Endothelial cell of umbilical vein (primary cell): Measurements from ENCODE around the gene ZFP42. TPM values are rescaled to one million over a fixed set of nuclear protein-coding genes. Genes with fewer than 3 reads are reported as not detected.

Source experiments
- BruUV-seq: library from RNA; stranded (reverse); fragments of 400-500 nt; replicated peaks from 2 replicates; lab custom pipeline; 2021; lab: Mats Ljungman, UMichigan
- CTCF ChIA-PET: fragments of 300-600, 350-600 bp; sonication (Branson Sonifier 250); formaldehyde crosslinking; loops from one replicate; lab custom pipeline; 2021; ENCODE audit warnings: antibody characterized with exemption, inconsistent platforms; lab: Charles Lee
- POLR2A ChIA-PET: fragments of 300-600, 350-600 bp; sonication (Branson Sonifier 250); formaldehyde crosslinking; loops from one replicate; lab custom pipeline; 2021; ENCODE audit warnings: antibody characterized with exemption, inconsistent platforms; lab: Charles Lee
- DNase-seq: peaks from one replicate; pipeline ENCODE4 v3.0.0-alpha.2; 2011; ENCODE audit warnings: low read depth, low spot score
- FAIRE-seq: peaks from 2 replicates; lab custom pipeline; 2011; peaks lifted over from hg19 to GRCh38; lab: Jason Lieb, UNC
- H2AFZ ChIP-seq: 2 replicates; pipeline ENCODE4 v1.6.0; 2012; ENCODE audit warnings: low read depth, low read length, control low read depth, inconsistent platforms
- H3K27ac ChIP-seq: 2 replicates; pipeline ENCODE4 v1.5.1; 2011; ENCODE audit warnings: low read depth, mild to moderate bottlenecking, control low read depth, low read length, moderate library complexity; ENCODE audit not compliant: insufficient read depth
- H3K27me3 ChIP-seq, 2 experiments: 2 replicates each; pipeline versions ENCODE4 v1.6.0 to v1.6.1; 2011; ENCODE audit warnings: low read length in 2 of 2, mixed read lengths in 1 of 2; ENCODE audit not compliant: control insufficient read depth in 2 of 2, insufficient read depth in 2 of 2
- H3K36me3 ChIP-seq, 2 experiments: 2 replicates in 1 of 2; 3 replicates in 1 of 2; pipeline ENCODE4 v1.5.1; 2011; ENCODE audit warnings: low read length in 2 of 2, mild to moderate bottlenecking in 1 of 2, moderate library complexity in 1 of 2; ENCODE audit not compliant: control insufficient read depth in 2 of 2, insufficient read depth in 2 of 2; ENCODE audit errors: extremely low read depth in 1 of 2
- H3K4me1 ChIP-seq: 3 replicates; pipeline ENCODE4 v1.5.1; 2011; ENCODE audit warnings: mild to moderate bottlenecking, low read length; ENCODE audit not compliant: control insufficient read depth, insufficient read depth; ENCODE audit errors: extremely low read depth
- H3K4me2 ChIP-seq: 2 replicates; pipeline ENCODE4 v1.6.1; 2011; ENCODE audit warnings: low read length, control low read depth, mixed read lengths; ENCODE audit not compliant: insufficient read depth
- H3K4me3 ChIP-seq, 3 experiments: fragments of 200-600 bp in 1 of 3; sonication (generic), shearing (Covaris generic) in 1 of 3; replicated peaks in 1 of 3; 2 replicates each; pipeline ENCODE4 v1.5.1; 2011 to 2016; ENCODE audit warnings: control low read depth in 3 of 3, low read length in 3 of 3, mild to moderate bottlenecking in 2 of 3, inconsistent platforms in 1 of 3, low read depth in 1 of 3, moderate library complexity in 1 of 3; ENCODE audit not compliant: insufficient read depth in 1 of 3
- H3K79me2 ChIP-seq: 2 replicates; pipeline ENCODE4 v1.6.0; 2012; ENCODE audit warnings: low read length, inconsistent platforms; ENCODE audit not compliant: control insufficient read depth, insufficient read depth
- H3K9ac ChIP-seq: replicated peaks from 2 replicates; pipeline ENCODE3; 2011; ENCODE audit warnings: low read length, control low read depth; ENCODE audit not compliant: insufficient read depth; ENCODE audit errors: extremely low read depth
- H3K9me1 ChIP-seq: replicated peaks from 3 replicates; pipeline ENCODE4 v1.6.0; 2011; ENCODE audit warnings: mild to moderate bottlenecking, low read length; ENCODE audit not compliant: control insufficient read depth, insufficient read depth; ENCODE audit errors: extremely low read depth
- H3K9me3 ChIP-seq: replicated peaks from 2 replicates; pipeline ENCODE4 v1.5.1; 2012; ENCODE audit warnings: low read length, inconsistent platforms; ENCODE audit not compliant: control insufficient read depth, insufficient read depth
- H4K20me1 ChIP-seq: replicated peaks from 2 replicates; pipeline ENCODE3; 2011; ENCODE audit warnings: mild to moderate bottlenecking, low read length; ENCODE audit not compliant: control insufficient read depth, insufficient read depth; ENCODE audit errors: extremely low read depth
- EZH2 ChIP-seq: IDR thresholded peaks from 2 replicates; pipeline ENCODE4 v1.6.1; 2012; ENCODE audit warnings: borderline replicate concordance, low read depth, mild to moderate bottlenecking, moderate library complexity, low read length, inconsistent platforms; ENCODE audit not compliant: severe bottlenecking
- FOS ChIP-seq: IDR thresholded peaks from 2 replicates; pipeline ENCODE4 v1.6.1; 2011; ENCODE audit warnings: mild to moderate bottlenecking, low read length, moderate library complexity, borderline replicate concordance; ENCODE audit not compliant: insufficient read depth
- GATA2 ChIP-seq: IDR thresholded peaks from 2 replicates; pipeline ENCODE4 v1.7.0; 2011; ENCODE audit warnings: low read depth, mild to moderate bottlenecking, moderate library complexity, mixed read lengths, low read length; ENCODE audit not compliant: insufficient read length, insufficient read depth
- JUN ChIP-seq: IDR thresholded peaks from 2 replicates; pipeline ENCODE4 v1.6.1; 2011; ENCODE audit warnings: borderline replicate concordance, low read depth; ENCODE audit not compliant: insufficient read length, insufficient read depth
- MYC ChIP-seq: IDR thresholded peaks from one replicate; pipeline ENCODE4 v1.6.1; 2011; ENCODE audit warnings: mild to moderate bottlenecking, low read depth, low read length
- POLR2A ChIP-seq: IDR thresholded peaks from 2 replicates; pipeline ENCODE4 v1.6.1; 2012; ENCODE audit warnings: low read depth, mild to moderate bottlenecking, control low read depth, low read length
- POLR2AphosphoS5 ChIP-seq: IDR thresholded peaks from 2 replicates; pipeline ENCODE4 v1.6.1; 2012; ENCODE audit warnings: low read depth, mild to moderate bottlenecking, control low read depth, low read length, moderate library complexity; ENCODE audit not compliant: insufficient read depth
- dilution Hi-C: fragments of 300-500 bp; cut with MboI; formaldehyde crosslinking; loops from one replicate; pipeline ENCODE4 v1.15.0; 2019; ENCODE audit warnings: low sequenced_read_pairs; ENCODE audit not compliant: extremely low pct_ligation_motif_present
- intact Hi-C: fragments of 100-400 bp; cut with micrococcal nuclease; formaldehyde crosslinking; loops from one replicate; pipeline ENCODE4 v1.10.0; 2022
- polyA plus RNA-seq, 4 experiments: library from polyadenylated mRNA; depleted of rRNA in 3 of 4; stranded (reverse) in 3 of 4; unstranded in 1 of 4; fragments of >200 nt; gene quantifications; 2 replicates each; pipeline versions ENCODE4 v1.2.1 to v1.2.3, GENCODE V29; 2011 to 2012; ENCODE audit warnings: missing spikeins in 1 of 4
- total RNA-seq: library from RNA; stranded (reverse); gene quantifications from 2 replicates; pipeline ENCODE4 v1.2.3, GENCODE V29; 2021
- TF ChIP-seq, protein P1 (sequence below): IDR thresholded peaks from 2 replicates; pipeline ENCODE4 v1.6.1; 2011; ENCODE audit not compliant: insufficient read depth, insufficient read length
- TF ChIP-seq, protein P2 (sequence below), 2 donors: IDR thresholded peaks; 1 replicate in 1 of 2; 2 replicates in 1 of 2; pipeline ENCODE4 v1.5.1; 2011; ENCODE audit warnings: low read length in 2 of 2, mild to moderate bottlenecking in 2 of 2, moderate library complexity in 2 of 2, control low read depth in 1 of 2, inconsistent platforms in 1 of 2, low read depth in 1 of 2; ENCODE audit not compliant: insufficient read depth in 1 of 2; ENCODE audit errors: extremely low read depth in 1 of 2

ZFP42 gene
- total and polyA plus RNA-seq, 2 donors (not counting 3 experiments of a cell fraction or from before 2014, with no cell fraction given): 0.04 TPM; not detected in 1

DNA sequence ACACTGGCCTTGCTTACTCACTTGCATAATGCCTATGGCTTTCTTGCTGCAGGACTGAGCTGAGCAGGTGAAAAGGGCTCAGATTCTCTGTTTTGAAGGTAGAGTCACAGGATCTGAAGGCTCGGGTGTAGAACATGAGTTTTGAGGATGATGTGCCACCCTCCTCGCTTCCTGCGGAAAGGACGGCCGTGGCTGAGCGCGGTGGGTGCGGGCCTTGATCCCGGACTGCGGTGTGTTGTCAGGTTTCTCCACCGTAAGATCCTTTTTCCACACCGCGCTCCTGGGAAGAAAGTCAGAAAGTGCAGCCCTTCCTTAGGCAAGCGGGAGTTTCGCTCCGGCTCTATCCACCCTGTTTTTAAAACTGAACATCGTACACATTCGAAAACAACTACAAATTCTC lies 36.2 kb downstream of the ZFP42 start:
- no peaks in the 10 kb centered on the region for H3K9me1 ChIP-seq
- H3K4me2 ChIP-seq: no peak overlapping the region
- H3K9ac ChIP-seq: no peak overlapping the region
- no peak for FAIRE-seq
- H3K4me3 ChIP-seq: no peak overlapping the region
- POLR2A ChIA-PET: no interaction called here
- CTCF ChIA-PET: no interaction called here
- no TSS peak for BruUV-seq
- no peaks in the 10 kb centered on the region for H4K20me1 ChIP-seq
- H3K9me3 ChIP-seq: no peaks in the 10 kb centered on the region
- intact Hi-C loops: no loop called here
- dilution Hi-C loops: no loop called here
- no peaks in the 10 kb centered on the region for H3K36me3 ChIP-seq
- H3K79me2 ChIP-seq: no peaks in the 10 kb centered on the region
- H3K27ac ChIP-seq: no peak overlapping the region
- DNase-seq: no peak
- TF ChIP-seq GATA2 (no peak), EZH2 (no peak), POLR2A (no peak), MYC (no peak), POLR2AphosphoS5 (no peak), FOS (no peak), JUN (no peak)
- TF ChIP-seq, protein P1, sequence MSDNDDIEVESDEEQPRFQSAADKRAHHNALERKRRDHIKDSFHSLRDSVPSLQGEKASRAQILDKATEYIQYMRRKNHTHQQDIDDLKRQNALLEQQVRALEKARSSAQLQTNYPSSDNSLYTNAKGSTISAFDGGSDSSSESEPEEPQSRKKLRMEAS: no peak
- TF ChIP-seq, protein P2, sequence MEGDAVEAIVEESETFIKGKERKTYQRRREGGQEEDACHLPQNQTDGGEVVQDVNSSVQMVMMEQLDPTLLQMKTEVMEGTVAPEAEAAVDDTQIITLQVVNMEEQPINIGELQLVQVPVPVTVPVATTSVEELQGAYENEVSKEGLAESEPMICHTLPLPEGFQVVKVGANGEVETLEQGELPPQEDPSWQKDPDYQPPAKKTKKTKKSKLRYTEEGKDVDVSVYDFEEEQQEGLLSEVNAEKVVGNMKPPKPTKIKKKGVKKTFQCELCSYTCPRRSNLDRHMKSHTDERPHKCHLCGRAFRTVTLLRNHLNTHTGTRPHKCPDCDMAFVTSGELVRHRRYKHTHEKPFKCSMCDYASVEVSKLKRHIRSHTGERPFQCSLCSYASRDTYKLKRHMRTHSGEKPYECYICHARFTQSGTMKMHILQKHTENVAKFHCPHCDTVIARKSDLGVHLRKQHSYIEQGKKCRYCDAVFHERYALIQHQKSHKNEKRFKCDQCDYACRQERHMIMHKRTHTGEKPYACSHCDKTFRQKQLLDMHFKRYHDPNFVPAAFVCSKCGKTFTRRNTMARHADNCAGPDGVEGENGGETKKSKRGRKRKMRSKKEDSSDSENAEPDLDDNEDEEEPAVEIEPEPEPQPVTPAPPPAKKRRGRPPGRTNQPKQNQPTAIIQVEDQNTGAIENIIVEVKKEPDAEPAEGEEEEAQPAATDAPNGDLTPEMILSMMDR (IDR thresholded peaks at IDR 0.05; ENCODE audit: extremely low read depth in 1 of 2, insufficient read depth in 1 of 2, low read depth in 1 of 2, low read length in 2 of 2): no peak
- no peaks in the 10 kb centered on the region for H3K4me1 ChIP-seq
- H2AFZ ChIP-seq: no peak overlapping the region
- no peaks in the 10 kb centered on the region for H3K27me3 ChIP-seq
